Neural cell (in vitro differentiated cells): ENCODE measurements around the gene UBASH3A.

Source experiments
- SMC3 ChIP-seq: fragments of 450-650 bp; conservative IDR thresholded peaks from 2 replicates; pipeline ENCODE4 v1.6.1; 2014; ENCODE audit warnings: antibody characterized with exemption, mild to moderate bottlenecking, moderate library complexity; ENCODE audit not compliant: poor library complexity
- TF ChIP-seq, protein P1 (sequence below): fragments of 450-650 bp; IDR thresholded peaks from 2 replicates; pipeline ENCODE4 v1.5.1; 2014; ENCODE audit warnings: antibody characterized with exemption, mild to moderate bottlenecking, moderate library complexity; ENCODE audit not compliant: poor library complexity, severe bottlenecking

DNA sequence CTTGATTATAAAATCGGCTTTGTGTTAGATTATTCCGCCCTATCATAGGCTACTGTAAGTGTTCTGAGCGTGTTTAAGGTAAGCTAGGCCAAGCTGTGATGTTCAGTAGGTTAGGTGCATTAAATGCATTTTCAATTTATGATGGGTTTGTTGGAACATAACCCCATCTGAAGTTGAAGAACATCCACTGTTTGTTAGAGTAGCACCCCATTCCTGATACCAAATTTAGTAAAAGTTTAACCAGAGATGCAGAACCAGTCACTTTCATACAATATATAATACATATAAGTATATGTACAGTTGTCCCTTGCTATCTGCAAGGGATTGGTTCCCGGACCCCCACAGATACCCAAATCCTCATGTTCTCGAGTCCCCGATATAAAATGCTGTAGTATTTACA, 16.1 kb downstream of the UBASH3A start:
- TF ChIP-seq, protein P1, sequence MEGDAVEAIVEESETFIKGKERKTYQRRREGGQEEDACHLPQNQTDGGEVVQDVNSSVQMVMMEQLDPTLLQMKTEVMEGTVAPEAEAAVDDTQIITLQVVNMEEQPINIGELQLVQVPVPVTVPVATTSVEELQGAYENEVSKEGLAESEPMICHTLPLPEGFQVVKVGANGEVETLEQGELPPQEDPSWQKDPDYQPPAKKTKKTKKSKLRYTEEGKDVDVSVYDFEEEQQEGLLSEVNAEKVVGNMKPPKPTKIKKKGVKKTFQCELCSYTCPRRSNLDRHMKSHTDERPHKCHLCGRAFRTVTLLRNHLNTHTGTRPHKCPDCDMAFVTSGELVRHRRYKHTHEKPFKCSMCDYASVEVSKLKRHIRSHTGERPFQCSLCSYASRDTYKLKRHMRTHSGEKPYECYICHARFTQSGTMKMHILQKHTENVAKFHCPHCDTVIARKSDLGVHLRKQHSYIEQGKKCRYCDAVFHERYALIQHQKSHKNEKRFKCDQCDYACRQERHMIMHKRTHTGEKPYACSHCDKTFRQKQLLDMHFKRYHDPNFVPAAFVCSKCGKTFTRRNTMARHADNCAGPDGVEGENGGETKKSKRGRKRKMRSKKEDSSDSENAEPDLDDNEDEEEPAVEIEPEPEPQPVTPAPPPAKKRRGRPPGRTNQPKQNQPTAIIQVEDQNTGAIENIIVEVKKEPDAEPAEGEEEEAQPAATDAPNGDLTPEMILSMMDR: no peak
- TF ChIP-seq SMC3: no peak
